Loucy (cell line): ENCODE measurements around the gene SPATA33.

Experiments
- H2AFZ ChIP-seq: fragments of 200-600 bp; sonication (generic); 2 replicates; pipeline ENCODE4 v1.6.0; 2016; ENCODE audit warnings: antibody characterized with exemption, mild to moderate bottlenecking, low read length, moderate library complexity
- H3F3A ChIP-seq: fragments of 200-600 bp; 2 replicates; pipeline ENCODE4 v1.6.0; 2016; ENCODE audit warnings: antibody characterized with exemption, low read depth, mild to moderate bottlenecking
- H3K27me3 ChIP-seq: fragments of 200-600 bp; sonication (generic); 2 replicates; pipeline ENCODE4 v1.6.1; 2014; ENCODE audit warnings: low read length, mild to moderate bottlenecking; ENCODE audit not compliant: insufficient read depth, poor library complexity, severe bottlenecking
- H3K36me3 ChIP-seq: fragments of 200-600 bp; sonication (generic); 2 replicates; pipeline ENCODE4 v1.6.1; 2016; ENCODE audit warnings: low read length; ENCODE audit not compliant: insufficient read depth
- H3K4me1 ChIP-seq: fragments of 200-600 bp; sonication (generic); 2 replicates; pipeline ENCODE4 v1.5.1; 2014; ENCODE audit warnings: low read length, mild to moderate bottlenecking; ENCODE audit not compliant: insufficient read depth, poor library complexity, severe bottlenecking
- H3K4me2 ChIP-seq: fragments of 200-600 bp; sonication (generic); 2 replicates; pipeline ENCODE4 v1.6.0; 2014; ENCODE audit warnings: antibody characterized with exemption, low read length, low read depth, mild to moderate bottlenecking; ENCODE audit not compliant: poor library complexity, severe bottlenecking
- H3K4me3 ChIP-seq: fragments of 200-600 bp; sonication (generic); 2 replicates; pipeline ENCODE4 v1.5.1; 2014; ENCODE audit warnings: low read length, mild to moderate bottlenecking, mixed read lengths; ENCODE audit not compliant: poor library complexity, severe bottlenecking
- H3K79me2 ChIP-seq: fragments of 200-600 bp; sonication (generic); 2 replicates; pipeline ENCODE4 v1.6.1; 2014; ENCODE audit warnings: low read length; ENCODE audit not compliant: insufficient read depth
- H3K9ac ChIP-seq: fragments of 200-600 bp; sonication (generic); 2 replicates; pipeline ENCODE4 v1.6.0; 2014; ENCODE audit warnings: mild to moderate bottlenecking, low read depth, low read length, moderate library complexity; ENCODE audit not compliant: poor library complexity, severe bottlenecking
- H3K9me2 ChIP-seq: fragments of 200-600 bp; sonication (generic); replicated peaks from 2 replicates; pipeline ENCODE4 v1.6.1; 2016; ENCODE audit warnings: low read depth, low read length, mixed read lengths
- H3K9me3 ChIP-seq: fragments of 200-600 bp; sonication (generic); 2 replicates; pipeline ENCODE4 v1.6.1; 2014; ENCODE audit warnings: mild to moderate bottlenecking, antibody characterized with exemption, low read length, low read depth; ENCODE audit not compliant: insufficient read depth
- H4K20me1 ChIP-seq: fragments of 200-600 bp; sonication (generic); 2 replicates; pipeline ENCODE4 v1.6.0; 2014; ENCODE audit warnings: antibody characterized with exemption, low read length, mild to moderate bottlenecking; ENCODE audit not compliant: insufficient read depth, poor library complexity, severe bottlenecking
- EZH2phosphoT487 ChIP-seq: fragments of 200-600 bp; IDR thresholded peaks from 2 replicates; pipeline ENCODE4 v1.6.1; 2018; ENCODE audit warnings: antibody characterized with exemption, mild to moderate bottlenecking, moderate library complexity, borderline replicate concordance
- TF ChIP-seq, protein P1 (sequence below): fragments of 200-600 bp; sonication (generic); conservative IDR thresholded peaks from 2 replicates; pipeline ENCODE4 v1.5.1; 2014; ENCODE audit warnings: mild to moderate bottlenecking, antibody characterized with exemption, low read length

Gene SPATA33

DNA sequence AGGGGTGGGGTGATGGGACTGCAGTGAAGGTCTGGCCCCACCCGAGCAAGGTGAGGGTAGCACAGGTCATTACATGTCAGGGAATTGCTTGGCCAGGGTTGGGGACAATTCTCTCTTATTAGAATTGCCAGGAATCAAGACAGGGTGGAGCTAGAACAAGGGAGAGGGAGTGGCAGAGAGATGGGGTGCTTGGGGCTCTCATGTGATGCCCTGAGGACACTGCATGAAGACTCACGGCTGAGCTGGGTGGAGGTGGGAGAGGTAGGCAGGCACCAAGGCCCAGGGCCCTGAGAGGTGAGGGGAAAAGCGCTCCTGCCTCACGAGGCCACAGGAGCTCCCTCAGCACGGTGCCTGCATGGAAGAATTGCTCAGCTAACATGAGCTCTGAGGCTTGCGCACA lies 40.6 kb upstream of the SPATA33 start:
- H3K9me2 ChIP-seq, result no peaks in the 10 kb centered on the region
- no peak overlapping the region for H2AFZ ChIP-seq
- no peak overlapping the region for H3K9ac ChIP-seq
- no peaks in the 10 kb centered on the region for H3K36me3 ChIP-seq
- H3K9me3 ChIP-seq, result no peaks in the 10 kb centered on the region
- no peaks in the 10 kb centered on the region for H4K20me1 ChIP-seq
- H3K4me2 ChIP-seq, result no peak overlapping the region
- H3K79me2 ChIP-seq, result no peaks in the 10 kb centered on the region
- H3K4me3 ChIP-seq, result no peak overlapping the region
- H3K27me3 ChIP-seq, result no peaks in the 10 kb centered on the region
- H3F3A ChIP-seq, result no peaks in the 10 kb centered on the region
- H3K4me1 ChIP-seq, result peaks cover 16% of the 10 kb centered on the region
- TF ChIP-seq, protein P1, sequence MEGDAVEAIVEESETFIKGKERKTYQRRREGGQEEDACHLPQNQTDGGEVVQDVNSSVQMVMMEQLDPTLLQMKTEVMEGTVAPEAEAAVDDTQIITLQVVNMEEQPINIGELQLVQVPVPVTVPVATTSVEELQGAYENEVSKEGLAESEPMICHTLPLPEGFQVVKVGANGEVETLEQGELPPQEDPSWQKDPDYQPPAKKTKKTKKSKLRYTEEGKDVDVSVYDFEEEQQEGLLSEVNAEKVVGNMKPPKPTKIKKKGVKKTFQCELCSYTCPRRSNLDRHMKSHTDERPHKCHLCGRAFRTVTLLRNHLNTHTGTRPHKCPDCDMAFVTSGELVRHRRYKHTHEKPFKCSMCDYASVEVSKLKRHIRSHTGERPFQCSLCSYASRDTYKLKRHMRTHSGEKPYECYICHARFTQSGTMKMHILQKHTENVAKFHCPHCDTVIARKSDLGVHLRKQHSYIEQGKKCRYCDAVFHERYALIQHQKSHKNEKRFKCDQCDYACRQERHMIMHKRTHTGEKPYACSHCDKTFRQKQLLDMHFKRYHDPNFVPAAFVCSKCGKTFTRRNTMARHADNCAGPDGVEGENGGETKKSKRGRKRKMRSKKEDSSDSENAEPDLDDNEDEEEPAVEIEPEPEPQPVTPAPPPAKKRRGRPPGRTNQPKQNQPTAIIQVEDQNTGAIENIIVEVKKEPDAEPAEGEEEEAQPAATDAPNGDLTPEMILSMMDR, result no peak
- TF ChIP-seq EZH2phosphoT487, result no peak

DNA sequence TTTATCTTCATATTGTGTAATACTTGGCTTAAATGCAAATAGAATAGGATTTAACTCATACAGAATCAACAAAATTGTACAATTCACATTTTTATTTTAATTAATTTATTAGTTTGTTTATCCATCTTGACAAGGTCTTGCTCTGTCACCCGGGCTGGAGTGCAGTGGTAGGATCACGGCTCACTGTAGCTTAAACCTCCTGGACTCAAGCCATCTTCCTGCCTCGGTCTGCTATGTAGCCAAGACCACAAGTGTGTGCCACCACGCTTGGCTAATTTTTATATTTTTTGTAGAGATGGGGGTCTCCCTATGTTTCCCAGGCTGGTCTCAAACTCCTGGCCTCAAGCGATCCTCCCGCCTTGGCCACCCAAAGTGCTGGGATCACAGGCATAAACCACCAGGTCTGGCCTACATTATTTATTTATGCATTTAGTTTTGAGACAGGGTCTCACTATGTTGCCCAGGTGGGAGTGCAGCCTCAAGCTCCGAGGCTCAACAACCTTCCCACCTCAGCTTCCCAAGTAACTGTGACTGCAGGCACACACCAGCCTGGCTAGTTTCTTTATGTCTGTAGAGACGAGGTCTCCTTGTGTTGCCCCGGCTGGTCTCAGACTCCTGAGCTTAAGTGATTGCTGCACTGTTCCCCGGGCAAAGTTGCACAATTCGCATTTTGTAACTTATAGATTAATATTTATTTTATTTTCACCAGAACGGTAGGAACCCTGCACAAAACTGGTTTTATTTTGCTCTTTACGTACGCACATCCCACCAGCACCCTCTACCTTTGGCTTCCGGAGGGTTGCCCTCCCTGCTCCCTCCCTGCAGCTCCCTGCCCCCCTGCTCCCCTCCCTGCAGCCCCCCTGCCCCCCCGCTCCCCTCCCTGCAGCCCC lies 39.3 kb upstream of the SPATA33 start:
- Histone ChIP-seq H3K27me3 (no peaks in the 10 kb centered on the region), H3K4me3 (no peak overlapping the region), H3K36me3 (no peaks in the 10 kb centered on the region), H3K9ac (no peak overlapping the region), H2AFZ (no peak overlapping the region), H3K9me2 (no peaks in the 10 kb centered on the region), H3K4me2 (no peak overlapping the region), H3F3A (no peaks in the 10 kb centered on the region), H3K4me1 (peaks cover 11% of the 10 kb centered on the region), H3K9me3 (no peaks in the 10 kb centered on the region), H3K79me2 (no peaks in the 10 kb centered on the region), H4K20me1 (no peaks in the 10 kb centered on the region)
- TF ChIP-seq, protein P1, result no peak
- no peak for TF ChIP-seq EZH2phosphoT487

DNA sequence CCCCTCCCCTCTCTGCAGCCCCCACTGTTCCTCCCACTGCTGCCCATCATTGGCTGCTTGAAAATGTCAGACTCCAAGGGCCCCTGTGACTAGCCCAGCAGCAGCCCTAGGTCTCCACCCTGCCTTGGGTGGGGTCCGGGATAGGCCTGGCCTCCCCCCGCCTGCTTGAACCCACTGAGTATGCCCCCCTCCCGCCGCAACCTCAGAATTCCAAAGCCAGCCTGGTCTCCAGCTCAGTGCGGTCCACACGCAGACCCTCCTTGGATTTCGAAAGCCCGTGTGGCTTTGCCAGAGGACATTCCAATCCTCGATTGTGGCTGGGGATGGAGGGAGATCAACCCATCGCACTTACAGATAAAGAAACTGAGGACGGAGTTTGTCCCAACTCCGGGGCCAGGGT lies 37.8 kb upstream of the SPATA33 start:
- Histone ChIP-seq H2AFZ (no peak overlapping the region), H3K4me1 (peaks cover 7% of the 10 kb centered on the region), H3K4me2 (no peak overlapping the region), H3K9me3 (no peaks in the 10 kb centered on the region), H4K20me1 (no peaks in the 10 kb centered on the region), H3K4me3 (no peak overlapping the region), H3K9me2 (no peaks in the 10 kb centered on the region), H3K36me3 (no peaks in the 10 kb centered on the region), H3K27me3 (no peaks in the 10 kb centered on the region), H3F3A (no peaks in the 10 kb centered on the region), H3K9ac (no peak overlapping the region), H3K79me2 (no peaks in the 10 kb centered on the region)
- TF ChIP-seq, protein P1, result no peak
- no peak for TF ChIP-seq EZH2phosphoT487
